Measurements from ENCODE around the gene ARPP21.
"Not testable (repeated sequence)": the region's sequence is repeated elsewhere in the genome, so short reads cannot be mapped to it uniquely, and the experiment has no call there.

The ARPP21 gene

GRCh38 chr3:35598804-35599203, 40.5 kb upstream of the ARPP21 start:
- no peaks in the 10 kb centered on the region for H3K9me3 Mint-ChIP-seq
- DNase-seq = no peak
- no peaks in the 10 kb centered on the region for H3K4me1 Mint-ChIP-seq
- H3K27me3 Mint-ChIP-seq (ENCODE audit: low read depth, poor library complexity) = no peaks in the 10 kb centered on the region
- H3K36me3 Mint-ChIP-seq (ENCODE audit: low read depth) = no peaks in the 10 kb centered on the region
- no peak overlapping the region for H3K27ac Mint-ChIP-seq
- no peak for TF ChIP-seq CTCF (IDR thresholded peaks at IDR 0.05)
- H3K4me3 Mint-ChIP-seq = no peak overlapping the region

- H3K27me3 Mint-ChIP-seq (ENCODE audit: low read depth, poor library complexity) = peaks cover 3% of the 10 kb centered on the region
- peaks cover 8% of the 10 kb centered on the region for H3K9me3 Mint-ChIP-seq
- DNase-seq = no peak
- no peaks in the 10 kb centered on the region for H3K4me1 Mint-ChIP-seq
- TF ChIP-seq CTCF (IDR thresholded peaks at IDR 0.05) = no peak
- H3K4me3 Mint-ChIP-seq = no peak overlapping the region
- no peak overlapping the region for H3K27ac Mint-ChIP-seq
- no peaks in the 10 kb centered on the region for H3K36me3 Mint-ChIP-seq (ENCODE audit: low read depth)
These were observed 37.4 kb upstream of the ARPP21 start for GRCh38 chr3:35601959-35602358.

- no peak for DNase-seq
- peaks cover 8% of the 10 kb centered on the region for H3K9me3 Mint-ChIP-seq
These were observed 36.9 kb upstream of the ARPP21 start for GRCh38 chr3:35602395-35602936.

GRCh38 chr3:35616346-35616745, 23.0 kb upstream of the ARPP21 start:
- TF ChIP-seq CTCF (IDR thresholded peaks at IDR 0.05) = no peak
- Mint-ChIP-seq H3K27me3 (ENCODE audit: low read depth, poor library complexity) (no peaks in the 10 kb centered on the region), H3K36me3 (ENCODE audit: low read depth) (no peaks in the 10 kb centered on the region), H3K4me1 (no peaks in the 10 kb centered on the region), H3K9me3 (peaks cover 13% of the 10 kb centered on the region), H3K27ac (no peak overlapping the region), H3K4me3 (no peak overlapping the region)
- no peak for DNase-seq

More at GRCh38 chr3:35602395-35602936, 36.9 kb upstream of the ARPP21 start:
- no peak for TF ChIP-seq CTCF (IDR thresholded peaks at IDR 0.05)
- no peaks in the 10 kb centered on the region for H3K36me3 Mint-ChIP-seq (ENCODE audit: low read depth)
- H3K4me1 Mint-ChIP-seq = no peaks in the 10 kb centered on the region
- peaks cover 3% of the 10 kb centered on the region for H3K27me3 Mint-ChIP-seq (ENCODE audit: low read depth, poor library complexity)
- no peak overlapping the region for H3K4me3 Mint-ChIP-seq
- no peak overlapping the region for H3K27ac Mint-ChIP-seq

- DNase-seq = no peak
- Mint-ChIP-seq H3K9me3 (peaks cover 10% of the 10 kb centered on the region), H3K4me1 (no peaks in the 10 kb centered on the region), H3K27me3 (ENCODE audit: low read depth, poor library complexity) (no peaks in the 10 kb centered on the region), H3K27ac (no peak overlapping the region), H3K4me3 (no peak overlapping the region), H3K36me3 (ENCODE audit: low read depth) (no peaks in the 10 kb centered on the region)
- no peak for TF ChIP-seq CTCF (IDR thresholded peaks at IDR 0.05)
These were observed 22.0 kb upstream of the ARPP21 start for GRCh38 chr3:35617370-35617769.

GRCh38 chr3:35620238-35620637, 19.1 kb upstream of the ARPP21 start:
- not testable (repeated sequence) for H3K4me1 Mint-ChIP-seq; H3K36me3 Mint-ChIP-seq (ENCODE audit: low read depth); H3K27me3 Mint-ChIP-seq (ENCODE audit: low read depth, poor library complexity); H3K27ac Mint-ChIP-seq; DNase-seq; H3K4me3 Mint-ChIP-seq; H3K9me3 Mint-ChIP-seq

Measured in nephron progenitor cell (in vitro differentiated cells).